Heart right ventricle (tissue), 16 donors: Measurements from ENCODE around the gene LYSMD3. TPM values are rescaled to one million over a fixed set of nuclear protein-coding genes. Genes with fewer than 3 reads are reported as not detected.
A peak's percentile ranks its signal among the peaks of the same experiment; 100 is the strongest.
"Not testable (repeated sequence)": the region's sequence is repeated elsewhere in the genome, so short reads cannot be mapped to it uniquely, and the experiment has no call there.

ENCODE experiments used
- ATAC-seq, 8 donors: fragments of 200-7000 bp; cut with Tn5 transposase; one replicate each; pipeline ENCODE4 v1.9.1; 2020; ENCODE audit warnings: mild to moderate bottlenecking in 8 of 8, moderate library complexity in 8 of 8, moderate number of reproducible peaks in 1 of 8
- DNase-seq, 2 donors: peaks; one replicate each; pipeline ENCODE4 v3.0.0-alpha.2; 2020
- H3K27ac ChIP-seq, 10 donors: fragments of 200-600 bp; sonication (generic) in 2 of 10; one replicate each; pipeline versions ENCODE4 v1.5.0 to v1.8.0; 2020 to 2022; ENCODE audit warnings: mild to moderate bottlenecking in 3 of 10
- H3K27me3 ChIP-seq, 7 donors: fragments of 200-600 bp; one replicate each; pipeline ENCODE4 v1.8.0; 2021 to 2022; ENCODE audit warnings: mild to moderate bottlenecking in 2 of 7
- H3K36me3 ChIP-seq, 9 donors: fragments of 200-600 bp; sonication (generic) in 1 of 9; one replicate each; pipeline versions ENCODE4 v1.5.0 to v1.8.0; 2020 to 2022; ENCODE audit warnings: mild to moderate bottlenecking in 2 of 9
- H3K4me1 ChIP-seq, 9 donors: fragments of 200-600 bp; sonication (generic) in 1 of 9; one replicate each; pipeline versions ENCODE4 v1.5.0 to v1.8.0; 2020 to 2022; ENCODE audit warnings: mild to moderate bottlenecking in 4 of 9
- H3K4me3 ChIP-seq, 10 donors: fragments of 200-600 bp; sonication (generic) in 2 of 10; one replicate each; pipeline versions ENCODE4 v1.5.0 to v1.8.0; 2020 to 2022; ENCODE audit warnings: mild to moderate bottlenecking in 7 of 10, moderate library complexity in 2 of 10
- H3K9me3 ChIP-seq, 11 donors: fragments of 200-600 bp in 10 of 11; sonication (generic) in 2 of 11; one replicate each; pipeline versions ENCODE4 v1.5.0 to v1.8.0; 2013 to 2022; ENCODE audit warnings: mild to moderate bottlenecking in 2 of 11, control low read depth in 1 of 11, moderate library complexity in 1 of 11
- CTCF ChIP-seq, 9 donors: fragments of 200-600 bp; sonication (generic) in 2 of 9; IDR thresholded peaks; one replicate each; pipeline versions ENCODE4 v1.5.0 to v1.8.0; 2021 to 2022; ENCODE audit warnings: antibody characterized with exemption in 9 of 9, mild to moderate bottlenecking in 5 of 9, moderate library complexity in 1 of 9
- WGBS, 2 donors: extraction: QIAGEN DNeasy Blood & Tissue Kit; methylation state at CpG; one replicate each; pipeline ENCODE4 v1.1.7; 2013; ENCODE audit warnings: inconsistent platforms in 1 of 2; 5-methylcytosine and 5-hydroxymethylcytosine counted together
- intact Hi-C, 10 donors: fragments of 100-400 bp; cut with DNase I; formaldehyde crosslinking; loops; one replicate each; pipeline versions ENCODE4 v1.11.1 to v1.14.2; 2022
- long read RNA-seq, 3 donors: library from polyadenylated mRNA; unstranded; transcript quantifications; one replicate each; pipeline ENCODE4 v2.0.0, GENCODE V29; 2020 to 2021
- polyA plus RNA-seq, 2 donors: library from polyadenylated mRNA; stranded (reverse); fragments of 200-250 nt; gene quantifications; one replicate each; pipeline ENCODE4 v1.2.3, GENCODE V29; 2013
- total RNA-seq, 10 donors: library from RNA; stranded (reverse); fragmentation: NEBNext Ultra II Directional in 3 of 10; extraction: Animal tissue kit (Norgen Biotek cat#: 25700) in 3 of 10; gene quantifications; one replicate each; pipeline versions ENCODE4 v1.2.1 to v1.2.4, GENCODE V29; 2021 to 2023
- donor health status: Arrhythmogenic right ventricular cardiomyopathy.
- donor health status: ischemic (EF 13 %, LVEDD 7.1; RV severe dilation, severe dysfunction).
- donor health status: healthy with polysubstance abuse.
- donor health status: DM: no; HTN: yes; CAD: no.
- donor health status: DM: no; HTN: no; CAD: no.
- donor health status: ischemic (EF 25% LVEDD 6.9; RV normal size, moderate dysfunction).
- donor health status: ischemic (EF 25% LVEDD 5.7; RV mildly dilated, moderate dysfunction).
- donor health status: healthy.
- donor health status: DM: yes; HTN: yes; CAD: no.
- donor health status: Ischemic cardiomyopathy.
- donor health status: ischemic (EF 35%, LVEDD 5.7; RV mildly dilated, moderate dysfunction).
- donor health status: nonischemic (EF 11% LVEDD 7.7; RV severe dilation, severe dysfunction).
- donor health status: DM: yes; HTN: yes; CAD: no.
- donor health status: PGD.
- donor health status: ischemic (EF 29% LVEDD 5.4; RV normal size, mild dysfunction).
- donor health status: nonischemic (EF 23%, LVEDD 6.1; RV moderate dilation, normal function).

LYSMD3 gene
- 10 to 100 TPM; 15.2 to 26.7 (median 19.6) TPM for total RNA-seq
- polyA plus RNA-seq = 1 to 10 TPM; 5.8 to 9.8 TPM
- long read RNA-seq, donor 1, full-length matches to known transcripts = 34 of 39 reads
- long read RNA-seq, donor 1, partial matches to known transcripts = 0 of 39 reads
- long read RNA-seq, donor 1, other reads (novel, unspliced or antisense) = 5 of 39 reads
- long read RNA-seq, donor 2, full-length matches to known transcripts = 29 of 37 reads
- long read RNA-seq, donor 2, partial matches to known transcripts = 2 of 37 reads
- long read RNA-seq, donor 2, other reads (novel, unspliced or antisense) = 6 of 37 reads
- long read RNA-seq, donor 3, full-length matches to known transcripts = 60 of 72 reads
- long read RNA-seq, donor 3, partial matches to known transcripts = 1 of 72 reads
- long read RNA-seq, donor 3, other reads (novel, unspliced or antisense) = 11 of 72 reads

GRCh38 chr5:90529194-90529938 lies at the start of gene LYSMD3:
TSS of gene LYSMD3 (minus strand) at chr5:90529584. CDS start at chr5:90525289, 4,295 bp downstream.
- no peaks in the 10 kb centered on the region for H3K9me3 ChIP-seq
- ATAC-seq (peak; percentile 99 to 100 (median 100)), DNase-seq (peak; percentile 98 to 99)
- H3K4me3 ChIP-seq = peak within 1 kb of the TSS; percentile 81 to 96 (median 90)
- WGBS, 2 donors = 0 to 1% methylated on average over 61 to 64 of the region's 64 CpGs
- H3K4me1 ChIP-seq = peaks cover 0 to 43% (median 32%) of the 10 kb centered on the region in 9 donors
- H3K27ac ChIP-seq = peak within 1 kb of the TSS; percentile 87 to 98 (median 96)
- peaks cover 0 to 26% (median 5%) of the 10 kb centered on the region in 9 donors for H3K36me3 ChIP-seq
- intact Hi-C loops = loop anchor here in 7 of 10 donors (2.0 to 10.0 kb wide), 5 partner anchors 52 to 121 kb away; partner anchors contain the start of genes MBLAC2 (in 5 of the 7), POLR3G (in 5 of the 7) and CETN3 (in 1 of the 7)
- no peak for TF ChIP-seq CTCF (IDR thresholded peaks at IDR 0.05)
- H3K27me3 ChIP-seq = peaks cover 0 to 18% (median 7%) of the 10 kb centered on the region in 7 donors

GRCh38 chr5:90576566-90576965 lies 47.2 kb upstream of the LYSMD3 start:
- H3K27me3 ChIP-seq, H3K27ac ChIP-seq, H3K4me1 ChIP-seq, ATAC-seq, H3K4me3 ChIP-seq, intact Hi-C loops, DNase-seq, H3K36me3 ChIP-seq: not testable (repeated sequence)
- peaks cover 0 to 26% (median 0%) of the 10 kb centered on the region in 11 donors for H3K9me3 ChIP-seq
- 79 to 82% methylated on average over 3 of the region's 3 CpGs for WGBS, 2 donors

GRCh38 chr5:90575712-90576111 lies 46.3 kb upstream of the LYSMD3 start:
- Histone ChIP-seq H3K4me3 (no peak overlapping the region), H3K27me3 (peaks cover 0 to 3% (median 0%) of the 10 kb centered on the region in 7 donors), H3K36me3 (no peaks in the 10 kb centered on the region), H3K27ac (no peak overlapping the region), H3K9me3 (peaks cover 0 to 26% (median 0%) of the 10 kb centered on the region in 11 donors), H3K4me1 (no peaks in the 10 kb centered on the region)
- TF ChIP-seq CTCF (IDR thresholded peaks at IDR 0.05) = no peak
- intact Hi-C loops = no loop called here
- DNase-seq (no peak), ATAC-seq (no peak)
- WGBS, 2 donors = 83 to 86% methylated on average over 5 of the region's 5 CpGs

DNA sequence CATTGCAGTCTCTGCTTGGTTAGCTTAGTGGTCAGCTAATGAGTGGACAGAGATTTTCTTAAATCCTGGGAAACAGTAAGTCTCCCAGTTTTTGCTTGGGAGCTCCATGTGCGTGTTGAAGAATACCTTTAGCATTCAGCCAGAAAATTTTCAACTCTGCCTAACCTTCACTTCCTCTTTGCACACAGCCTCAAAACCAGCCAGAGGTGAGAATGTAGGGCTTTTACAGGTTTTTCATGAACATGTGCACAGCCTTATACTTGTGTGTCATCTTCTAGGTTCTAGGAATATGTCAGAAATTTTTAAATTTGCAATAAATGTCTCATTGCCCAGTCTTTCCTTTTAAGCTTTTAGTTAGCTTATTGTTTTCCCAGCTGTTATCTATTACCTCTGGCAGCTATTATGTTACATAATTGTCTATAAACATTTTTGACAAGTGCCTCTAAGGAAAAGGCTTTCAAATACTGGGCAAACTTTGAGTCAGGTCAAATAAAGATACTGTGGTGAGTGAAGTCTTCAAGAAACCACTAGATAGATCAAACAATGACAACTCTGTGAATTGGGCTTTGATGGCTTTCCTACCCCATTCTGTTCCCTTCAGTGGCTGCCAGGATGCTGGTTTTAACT lies 41.9 kb upstream of the LYSMD3 start:
- 92 to 100% methylated on average over 1 of the region's 1 CpG for WGBS, 2 donors
- intact Hi-C loops = no loop called here
- ATAC-seq (no peak), DNase-seq (no peak)
- Histone ChIP-seq H3K27me3 (peaks cover 0 to 4% (median 0%) of the 10 kb centered on the region in 7 donors), H3K4me1 (no peaks in the 10 kb centered on the region), H3K27ac (no peak overlapping the region), H3K36me3 (no peaks in the 10 kb centered on the region), H3K4me3 (no peak overlapping the region), H3K9me3 (peaks cover 0 to 19% (median 4%) of the 10 kb centered on the region in 11 donors)
- TF ChIP-seq CTCF (IDR thresholded peaks at IDR 0.05) = no peak
